Right ventricle myocardium inferior (tissue), 1 donor: ENCODE data around the gene FBXW4. TPM values are rescaled to one million over a fixed set of nuclear protein-coding genes. Genes with fewer than 3 reads are reported as not detected.

ENCODE experiments used
- ATAC-seq: fragments of 200-7000 bp; cut with Tn5 transposase; one replicate; pipeline ENCODE4 v1.9.1; 2020; ENCODE audit warnings: mild to moderate bottlenecking, moderate library complexity
- DNase-seq: peaks from one replicate; pipeline ENCODE4 v3.0.0; 2021; ENCODE audit errors: missing footprints
- intact Hi-C: fragments of 100-400 bp; cut with DNase I; formaldehyde crosslinking; loops from one replicate; pipeline ENCODE4 v1.11.0; 2022
- microRNA-seq: library from miRNA; unstranded; fragments of <30 nt; microRNA quantifications from one replicate; pipeline ENCODE4 v1.2.0, GENCODE V29; 2020
- total RNA-seq: library from RNA; stranded (reverse); fragmentation: NEBNext Ultra II Directional; extraction: Animal tissue kit (Norgen Biotek cat#: 25700); gene quantifications from one replicate; pipeline ENCODE4 v1.2.1, GENCODE V29; 2021
- donor health status: DM: no; HTN: yes; CAD: no; lungs with severe emphysema.

The FBXW4 gene
- total RNA-seq, 1 donor from 2014 or later, result 93.2 TPM

- DNase-seq (no peak), ATAC-seq (no peak)
- intact Hi-C loops, result loop anchor here (10.0 kb wide), 1 partner anchor 269 kb away; no protein-coding TSS in a partner anchor
Observed at GRCh38 chr10:101563497-101564040, 131.4 kb downstream of the FBXW4 start.

GRCh38 chr10:101563007-101563406 lies 132.0 kb downstream of the FBXW4 start:
- ATAC-seq (no peak), DNase-seq (no peak)
- intact Hi-C loops, result loop anchor here (10.0 kb wide), 1 partner anchor 268 kb away; no protein-coding TSS in a partner anchor

- DNase-seq (no peak), ATAC-seq (no peak)
- intact Hi-C loops, result loop anchor here (10.0 kb wide), 1 partner anchor 267 kb away; no protein-coding TSS in a partner anchor
Observed at GRCh38 chr10:101562231-101562630, 132.7 kb downstream of the FBXW4 start.

GRCh38 chr10:101561068-101561915 lies 133.7 kb downstream of the FBXW4 start:
- ATAC-seq (no peak), DNase-seq (no peak)
- intact Hi-C loops, result loop anchor here (10.0 kb wide), 1 partner anchor 266 kb away; no protein-coding TSS in a partner anchor

Small RNA genes within 50 kb of the gene (microRNA-seq; reads per million reads assigned to microRNA genes)
- gene MIR3158-1 (not detected), gene MIR3158-2 (not detected)

Other genes with a start within 250 kb of the FBXW4 start
- 17.4 TPM for gene POLL, start 106.9 kb downstream of the FBXW4 start, total RNA-seq
- 21.5 TPM for gene DPCD, start 106.8 kb downstream of the FBXW4 start, total RNA-seq
- gene FGF8, start 80.9 kb upstream of the FBXW4 start, total RNA-seq, result not detected
- 7.9 TPM for gene NPM3, start 88.3 kb upstream of the FBXW4 start, total RNA-seq
- gene OGA, start 123.3 kb upstream of the FBXW4 start, total RNA-seq, result 79.2 TPM
- gene KCNIP2, start 148.6 kb upstream of the FBXW4 start, total RNA-seq, result 409 TPM